IMR-90 (cell line): Measurements from ENCODE around the gene HSPB1. TPM values are rescaled to one million over a fixed set of nuclear protein-coding genes. Genes with fewer than 3 reads are reported as not detected.

Experiments used
- ATAC-seq: fragments of 200-7000 bp; cut with Tn5 transposase; 2 replicates; pipeline ENCODE4 v1.9.1; 2020; ENCODE audit warnings: low read depth, mild to moderate bottlenecking, moderate library complexity
- BruUV-seq: library from RNA; stranded (reverse); fragments of 400-500 nt; replicated peaks from 2 replicates; lab custom pipeline; 2021; lab: Mats Ljungman, UMichigan
- CTCF ChIA-PET: fragments of 300-600 bp; formaldehyde crosslinking; extraction: SDS; loops from one replicate; lab custom pipeline; 2021; ENCODE audit warnings: antibody characterized with exemption; lab: Yijun Ruan, JAX
- POLR2A ChIA-PET: fragments of 300-600 bp; sonication (Branson Sonifier 250); formaldehyde crosslinking; loops from one replicate; lab custom pipeline; 2022; ENCODE audit warnings: antibody characterized with exemption; ENCODE audit not compliant: unreplicated experiment; lab: Charles Lee
- DNase-seq: peaks from one replicate; pipeline ENCODE4 v3.0.0; 2013
- H2AFZ ChIP-seq: replicated peaks from 2 replicates; pipeline ENCODE3; 2013; ENCODE audit warnings: low read length, mild to moderate bottlenecking; ENCODE audit not compliant: poor library complexity
- H2AK5ac ChIP-seq: 2 replicates; pipeline ENCODE4 v1.6.1; 2013; ENCODE audit warnings: low read depth, low read length, inconsistent platforms
- H2AK9ac ChIP-seq: replicated peaks from 2 replicates; pipeline ENCODE3; 2013; ENCODE audit warnings: mild to moderate bottlenecking, low read depth, low read length, moderate library complexity; ENCODE audit not compliant: poor library complexity
- H2BK120ac ChIP-seq: 2 replicates; pipeline ENCODE4 v1.6.1; 2013; ENCODE audit warnings: low read depth, low read length, inconsistent platforms
- H2BK15ac ChIP-seq: 3 replicates; pipeline ENCODE4 v1.6.1; 2013; ENCODE audit warnings: low read depth, low read length, inconsistent platforms
- H2BK20ac ChIP-seq: 2 replicates; pipeline ENCODE4 v1.6.1; 2013; ENCODE audit warnings: low read depth, mild to moderate bottlenecking, inconsistent platforms, low read length, moderate library complexity
- H2BK5ac ChIP-seq: 2 replicates; pipeline ENCODE4 v1.6.1; 2013; ENCODE audit warnings: mild to moderate bottlenecking, low read depth, low read length, inconsistent platforms; ENCODE audit not compliant: poor library complexity, severe bottlenecking
- H3K14ac ChIP-seq: replicated peaks from 2 replicates; pipeline ENCODE4 v1.6.1; 2013; ENCODE audit warnings: low read depth, low read length, inconsistent platforms
- H3K18ac ChIP-seq: 2 replicates; pipeline ENCODE4 v1.6.1; 2013; ENCODE audit warnings: low read depth, low read length, control low read depth
- H3K23ac ChIP-seq: 2 replicates; pipeline ENCODE4 v1.6.1; 2013; ENCODE audit warnings: low read depth, low read length, inconsistent platforms
- H3K27ac ChIP-seq: 2 replicates; pipeline ENCODE4 v1.5.1; 2013; ENCODE audit warnings: mild to moderate bottlenecking, control low read depth, low read length; ENCODE audit not compliant: insufficient read depth
- H3K27me3 ChIP-seq: 2 replicates; pipeline ENCODE4 v1.6.1; 2013; ENCODE audit warnings: low read length; ENCODE audit not compliant: control insufficient read depth, insufficient read depth
- H3K36me3 ChIP-seq: 2 replicates; pipeline ENCODE4 v1.6.1; 2013; ENCODE audit warnings: low read length, mixed read lengths; ENCODE audit not compliant: control insufficient read depth, insufficient read depth
- H3K4ac ChIP-seq: 2 replicates; pipeline ENCODE4 v1.6.1; 2013; ENCODE audit warnings: low read depth, low read length, inconsistent platforms
- H3K4me1 ChIP-seq: 2 replicates; pipeline ENCODE4 v1.6.1; 2013; ENCODE audit warnings: low read length, mixed read lengths; ENCODE audit not compliant: control insufficient read depth, insufficient read depth
- H3K4me2 ChIP-seq: 2 replicates; pipeline ENCODE4 v1.6.1; 2013; ENCODE audit warnings: low read depth, mild to moderate bottlenecking, control low read depth, low read length, moderate library complexity
- H3K4me3 ChIP-seq: 2 replicates; pipeline ENCODE4 v1.5.1; 2013; ENCODE audit warnings: low read depth, mild to moderate bottlenecking, control low read depth, low read length, moderate library complexity; ENCODE audit not compliant: insufficient read depth
- H3K56ac ChIP-seq: 2 replicates; pipeline ENCODE4 v1.6.1; 2013; ENCODE audit warnings: low read length, inconsistent platforms; ENCODE audit not compliant: insufficient read depth; ENCODE audit errors: extremely low read depth
- H3K79me1 ChIP-seq, 2 experiments: 2 replicates each; pipeline ENCODE4 v1.6.1; 2013; ENCODE audit warnings: low read length in 2 of 2, inconsistent platforms in 1 of 2, low read depth in 1 of 2
- H3K9ac ChIP-seq: 2 replicates; pipeline ENCODE4 v1.6.1; 2013; ENCODE audit warnings: low read depth, low read length, control low read depth
- H3K9me1 ChIP-seq: 2 replicates; pipeline ENCODE4 v1.6.1; 2013; ENCODE audit warnings: low read length, inconsistent platforms; ENCODE audit not compliant: insufficient read depth
- H3K9me3 ChIP-seq: 2 replicates; pipeline ENCODE4 v1.6.1; 2013; ENCODE audit warnings: low read length; ENCODE audit not compliant: control insufficient read depth, insufficient read depth
- H4K20me1 ChIP-seq: 2 replicates; pipeline ENCODE4 v1.6.1; 2013; ENCODE audit warnings: low read length, inconsistent platforms; ENCODE audit not compliant: insufficient read depth
- H4K5ac ChIP-seq: 2 replicates; pipeline ENCODE4 v1.6.1; 2013; ENCODE audit warnings: mild to moderate bottlenecking, low read depth, low read length, control low read depth
- H4K8ac ChIP-seq, 2 experiments: 2 replicates each; pipeline ENCODE4 v1.6.1; 2013; ENCODE audit warnings: low read depth in 2 of 2, low read length in 2 of 2, control low read depth in 1 of 2, inconsistent platforms in 1 of 2
- H4K91ac ChIP-seq: 2 replicates; pipeline ENCODE4 v1.6.1; 2013; ENCODE audit warnings: low read depth, low read length, inconsistent platforms; ENCODE audit not compliant: insufficient read depth
- BHLHE40 ChIP-seq: fragments of 150-350 bp; IDR thresholded peaks from 2 replicates; pipeline ENCODE4 v1.6.1; 2016; ENCODE audit warnings: mild to moderate bottlenecking, low read depth, low read length
- CEBPB ChIP-seq: IDR thresholded peaks from 2 replicates; pipeline ENCODE4 v1.6.1; 2012; ENCODE audit warnings: low read depth, low read length, improper control_type of control experiment
- CHD1 ChIP-seq: IDR thresholded peaks from 2 replicates; pipeline ENCODE4 v1.6.1; 2012; ENCODE audit warnings: low read depth, low read length, improper control_type of control experiment
- CTCF ChIP-seq: conservative IDR thresholded peaks from 2 replicates; pipeline ENCODE4 v1.5.1; 2012; ENCODE audit warnings: mild to moderate bottlenecking, low read depth, low read length, improper control_type of control experiment
- ELK1 ChIP-seq: fragments of 150-350 bp; IDR thresholded peaks from 2 replicates; pipeline ENCODE4 v1.6.1; 2016; ENCODE audit warnings: low read depth, mild to moderate bottlenecking, low read length, moderate library complexity, borderline replicate concordance
- FOS ChIP-seq: fragments of 150-350 bp; IDR thresholded peaks from 2 replicates; pipeline ENCODE4 v1.6.1; 2016; ENCODE audit warnings: low read depth, low read length
- MAFK ChIP-seq: IDR thresholded peaks from 2 replicates; pipeline ENCODE4 v1.6.1; 2012; ENCODE audit warnings: low read depth, low read length, improper control_type of control experiment
- MXI1 ChIP-seq: IDR thresholded peaks from 2 replicates; pipeline ENCODE4 v1.6.1; 2012; ENCODE audit warnings: low read depth, mild to moderate bottlenecking, low read length, moderate library complexity, borderline replicate concordance
- NFE2L2 ChIP-seq: fragments of 150-350 bp; IDR thresholded peaks from 2 replicates; pipeline ENCODE4 v1.6.1; 2016; ENCODE audit warnings: low read depth, mild to moderate bottlenecking, low read length
- POLR2A ChIP-seq: IDR thresholded peaks from 2 replicates; pipeline ENCODE4 v1.6.1; 2012; ENCODE audit warnings: mild to moderate bottlenecking, low read depth, low read length
- RAD21 ChIP-seq: IDR thresholded peaks from 2 replicates; pipeline ENCODE4 v1.6.1; 2012; ENCODE audit warnings: low read length, improper control_type of control experiment
- RCOR1 ChIP-seq: IDR thresholded peaks from 2 replicates; pipeline ENCODE4 v1.6.1; 2012; ENCODE audit warnings: mild to moderate bottlenecking, low read length, improper control_type of control experiment; ENCODE audit not compliant: insufficient replicate concordance
- RFX5 ChIP-seq: IDR thresholded peaks from 2 replicates; pipeline ENCODE4 v1.8.0; 2012; ENCODE audit warnings: low read depth, mild to moderate bottlenecking, low read length, moderate library complexity
- SMC3 ChIP-seq: fragments of 150-350 bp; IDR thresholded peaks from 2 replicates; pipeline ENCODE4 v1.6.1; 2016; ENCODE audit warnings: low read depth, mild to moderate bottlenecking, antibody characterized with exemption, low read length, moderate library complexity
- USF2 ChIP-seq: fragments of 150-350 bp; IDR thresholded peaks from 2 replicates; pipeline ENCODE4 v1.6.1; 2017; ENCODE audit warnings: mild to moderate bottlenecking, antibody characterized with exemption, low read length, low read depth
- WGBS, 2 experiments: methylation state at CpG; one replicate each; pipeline versions ENCODE4 v1.1.5 to v1.1.7; 2013; ENCODE audit warnings: missing lambda C conversion rate in 2 of 2; ENCODE audit not compliant: insufficient read length in 1 of 2; ENCODE audit errors: extremely low coverage in 2 of 2; 5-methylcytosine and 5-hydroxymethylcytosine counted together
- dilution Hi-C: fragments of 300-500 bp; cut with HindIII; formaldehyde crosslinking; loops from one replicate; pipeline ENCODE4 v1.14.3; 2018; ENCODE audit warnings: low sequenced_read_pairs; ENCODE audit not compliant: unreplicated experiment
- in situ Hi-C: fragments of 300-500 bp; cut with MboI; formaldehyde crosslinking; loops from 3 replicates; pipeline ENCODE4 v1.14.3; 2019; ENCODE audit warnings: low sequenced_read_pairs, inconsistent platforms, mixed read lengths
- intact Hi-C: fragments of 100-400 bp; cut with micrococcal nuclease; formaldehyde crosslinking; loops from 2 replicates; pipeline ENCODE4 v1.10.0; 2022
- polyA plus RNA-seq, 3 experiments: library from polyadenylated mRNA; depleted of rRNA; stranded (reverse); fragments of >200 nt; gene quantifications; 2 replicates each; pipeline ENCODE4 v1.2.3, GENCODE V29; 2012; ENCODE audit warnings: low replicate concordance in 1 of 3
- total RNA-seq: library from RNA; depleted of rRNA; stranded (reverse); fragments of >200 nt; gene quantifications from 2 replicates; pipeline ENCODE4 v1.2.3, GENCODE V29; 2012

Gene HSPB1
- total and polyA plus RNA-seq, 2 of the 4 experiments (the other 2 are of a cell fraction): 33.2 to 1,363 TPM

GRCh38 chr7:76281006-76281705 is 21.3 kb upstream of the HSPB1 start:
- ATAC-seq (peak; percentile 38), DNase-seq (no peak)
- Histone ChIP-seq H4K91ac (no peak overlapping the region), H3K9ac (peak overlapping the region; percentile 78; the same call in 1 of the 2 replicates), H3K9me3 (peaks cover 3% of the 10 kb centered on the region; the same call in 1 of the 2 replicates), H3K56ac (no peak overlapping the region), H4K8ac (no peak overlapping the region), H2BK15ac (no peak overlapping the region), H4K5ac (no peak overlapping the region), H3K14ac (no peak overlapping the region), H3K79me1 (no peaks in the 10 kb centered on the region), H3K4me1 (peaks cover 2% of the 10 kb centered on the region), H2AK9ac (peak overlapping the region; percentile 55), H3K36me3 (peaks cover 3% of the 10 kb centered on the region; the same call in 1 of the 2 replicates), H2AFZ (peak overlapping the region; percentile 85), H2BK5ac (no peak overlapping the region), H3K4me3 (peak overlapping the region; percentile 53), H2AK5ac (no peak overlapping the region), H3K23ac (peak overlapping the region; percentile 59; the same call in 1 of the 2 replicates), H3K9me1 (0 out of 2 replicates have a peak, but pooled peaks cover 3% of the 10 kb centered on the region), H2BK120ac (peak overlapping the region; percentile 40; the same call in 1 of the 2 replicates), H3K4me2 (peak overlapping the region; percentile 85), H3K18ac (no peak overlapping the region), H2BK20ac (peak overlapping the region; percentile 61; the same call in 1 of the 2 replicates), H3K27ac (no peak overlapping the region), H3K4ac (peak overlapping the region; percentile 50; the same call in 1 of the 2 replicates), H3K27me3 (peaks cover 47% of the 10 kb centered on the region), H4K20me1 (no peaks in the 10 kb centered on the region)
- WGBS, 2 experiments: 8% methylated on average over 6 of the region's 63 CpGs; no CpG with 5 or more reads in 1 of the 2 experiments
- BruUV-seq: no TSS peak
- intact Hi-C loops (no loop called here), in situ Hi-C loops (no loop called here), dilution Hi-C loops (no loop called here)
- ChIA-PET POLR2A (no interaction called here), CTCF (interaction anchor here (0.7 kb wide), 1 partner anchor 10 kb away, joined by 3 read pairs; no protein-coding TSS in a partner anchor)
- no peak for TF ChIP-seq CTCF
- no peak for TF ChIP-seq MXI1
- TF ChIP-seq CHD1: no peak
- TF ChIP-seq USF2: no peak
- TF ChIP-seq RFX5: no peak
- no peak for TF ChIP-seq RAD21
- TF ChIP-seq RCOR1: no peak
- no peak for TF ChIP-seq SMC3
- TF ChIP-seq FOS: no peak
- no peak for TF ChIP-seq ELK1
- no peak for TF ChIP-seq NFE2L2
- TF ChIP-seq POLR2A: no peak
- no peak for TF ChIP-seq BHLHE40
- TF ChIP-seq CEBPB: no peak
- TF ChIP-seq MAFK: no peak
